Astrocyte of the spinal cord (primary cell): ENCODE results near the gene MUTYH.

ENCODE experiments used
- DNase-seq: peaks from one replicate; pipeline ENCODE4 v3.0.0; 2011; ENCODE audit warnings: low read depth, low spot score
- H3K4me3 ChIP-seq: 2 replicates; pipeline ENCODE4 v1.5.1; 2011; ENCODE audit warnings: low read depth, mild to moderate bottlenecking, low read length, moderate library complexity
- CTCF ChIP-seq: IDR thresholded peaks from 2 replicates; pipeline ENCODE4 v1.5.1; 2012; ENCODE audit warnings: low read depth, mild to moderate bottlenecking, low read length, inconsistent platforms
- in situ Hi-C: cut with HindIII; loops from 2 replicates; pipeline ENCODE4 v1.10.0; 2017; ENCODE audit warnings: low sequenced_read_pairs

MUTYH gene

GRCh38 chr1:45326627-45327623, 13.3 kb downstream of the MUTYH start, which contains the start of gene HPDL:
HPDL (plus strand) TSS chr1:45326895; CDS start chr1:45327149, 254 bp downstream.
- peak within 1 kb of the TSS; percentile 53 for H3K4me3 ChIP-seq
- DNase-seq: peak; percentile 42
- no peak for TF ChIP-seq CTCF
- in situ Hi-C loops: no loop called here

GRCh38 chr1:45325851-45326506, 14.3 kb downstream of the MUTYH start:
- in situ Hi-C loops: no loop called here
- TF ChIP-seq CTCF: no peak
- peak overlapping the region; percentile 53 for H3K4me3 ChIP-seq
- no peak for DNase-seq

GRCh38 chr1:45322486-45323040, 17.7 kb downstream of the MUTYH start:
- H3K4me3 ChIP-seq: no peak overlapping the region
- in situ Hi-C loops: no loop called here
- TF ChIP-seq CTCF: no peak
- no peak for DNase-seq

- no peak overlapping the region for H3K4me3 ChIP-seq
- no peak for DNase-seq
- in situ Hi-C loops: no loop called here
- no peak for TF ChIP-seq CTCF
Measured at GRCh38 chr1:45321444-45321843, 18.8 kb downstream of the MUTYH start.

- DNase-seq: no peak
- in situ Hi-C loops: no loop called here
- H3K4me3 ChIP-seq: no peak overlapping the region
- TF ChIP-seq CTCF: no peak
Measured at GRCh38 chr1:45319761-45320160, 20.5 kb downstream of the MUTYH start.

- DNase-seq: no peak
- in situ Hi-C loops: no loop called here
- H3K4me3 ChIP-seq: no peak overlapping the region
- TF ChIP-seq CTCF: no peak
Measured at GRCh38 chr1:45317166-45317565, 23.1 kb downstream of the MUTYH start.
